BLaER1 (cell line): Measurements from ENCODE around the gene SLC9A8.

Experiments
- H3K27ac ChIP-seq: shearing (Covaris generic); formaldehyde crosslinking; 2 replicates; pipeline ENCODE4 v1.8.1; 2022
- H3K27me3 ChIP-seq: shearing (Covaris generic); formaldehyde crosslinking; 2 replicates; pipeline ENCODE4 v1.8.1; 2022
- H3K36me3 ChIP-seq: shearing (Covaris generic); formaldehyde crosslinking; 2 replicates; pipeline ENCODE4 v1.8.1; 2022
- H3K4me1 ChIP-seq: shearing (Covaris generic); formaldehyde crosslinking; 2 replicates; pipeline ENCODE4 v1.8.1; 2022
- H3K4me2 ChIP-seq: shearing (Covaris generic); formaldehyde crosslinking; 2 replicates; pipeline ENCODE4 v1.8.1; 2022
- H3K4me3 ChIP-seq: shearing (Covaris generic); formaldehyde crosslinking; 2 replicates; pipeline ENCODE4 v1.8.1; 2022
- H3K9ac ChIP-seq: shearing (Covaris generic); formaldehyde crosslinking; 2 replicates; pipeline ENCODE4 v1.8.1; 2022
- H3K9me3 ChIP-seq: shearing (Covaris generic); formaldehyde crosslinking; 2 replicates; pipeline ENCODE4 v1.8.1; 2022
- H4K20me1 ChIP-seq: shearing (Covaris generic); formaldehyde crosslinking; 2 replicates; pipeline ENCODE4 v1.8.1; 2022
- Cebpa-rat ChIP-seq: shearing (Covaris generic); IDR thresholded peaks from 2 replicates; pipeline ENCODE4 v1.8.1; 2022

SLC9A8 gene

DNA sequence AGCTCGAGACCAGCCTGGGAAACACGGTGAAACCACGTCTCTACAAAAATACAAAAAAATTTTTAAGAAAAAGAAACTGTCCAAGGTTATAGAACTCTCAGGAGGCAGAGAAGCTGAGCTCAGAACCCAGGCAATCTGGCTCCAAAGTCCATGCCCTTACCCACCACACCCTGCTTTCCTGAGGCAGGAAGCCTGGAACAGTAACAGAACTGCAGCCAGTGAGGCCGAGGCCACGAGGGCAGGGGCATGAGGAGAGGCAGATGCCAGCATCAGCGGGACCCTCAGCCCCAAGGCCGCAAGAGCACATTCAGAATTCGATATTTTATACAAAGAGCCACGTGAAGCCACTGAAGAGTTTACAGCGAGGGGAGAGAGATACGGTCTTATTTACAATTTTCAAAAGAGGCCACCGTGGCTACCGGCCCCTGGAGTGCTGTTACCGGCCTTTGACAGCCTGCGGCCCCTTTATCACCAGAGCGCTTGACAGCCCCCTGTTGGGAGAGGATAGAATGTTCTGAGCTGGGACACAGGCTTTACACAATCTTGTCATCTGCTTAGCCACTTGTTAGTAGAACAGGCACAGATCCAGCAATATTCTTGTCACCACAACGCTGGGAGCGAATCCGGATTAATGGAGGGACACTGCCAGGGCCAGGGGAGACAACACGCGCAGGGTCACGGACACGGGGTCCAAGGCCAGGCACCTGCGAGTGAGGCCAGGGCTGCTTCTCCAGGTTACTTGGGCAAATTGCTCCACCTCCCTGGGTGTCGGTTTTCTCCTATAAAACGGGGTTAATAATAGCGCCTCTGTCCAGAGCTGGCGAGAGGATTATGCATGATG is 97.1 kb downstream of the SLC9A8 start:
- no peak for TF ChIP-seq Cebpa-rat
- H3K4me3 ChIP-seq, result no peak overlapping the region

GRCh38 chr20:49910340-49910706 is 97.7 kb downstream of the SLC9A8 start:
- Histone ChIP-seq H3K9ac (no peak overlapping the region), H3K4me1 (peaks cover 17% of the 10 kb centered on the region), H3K4me2 (no peak overlapping the region), H3K27me3 (no peaks in the 10 kb centered on the region), H3K36me3 (peaks cover 72% of the 10 kb centered on the region), H3K9me3 (no peaks in the 10 kb centered on the region), H3K27ac (no peak overlapping the region), H4K20me1 (peaks cover 99% of the 10 kb centered on the region), H3K4me3 (no peak overlapping the region)
- no peak for TF ChIP-seq Cebpa-rat

More for the DNA sequence above, 97.1 kb downstream of the SLC9A8 start:
- no peaks in the 10 kb centered on the region for H3K27me3 ChIP-seq
- H4K20me1 ChIP-seq, result peaks cover 100% of the 10 kb centered on the region
- no peak overlapping the region for H3K27ac ChIP-seq
- H3K4me1 ChIP-seq, result peaks cover 15% of the 10 kb centered on the region
- H3K9ac ChIP-seq, result peak overlapping the region; percentile 29; the same call in 1 of the 2 replicates
- H3K9me3 ChIP-seq, result no peaks in the 10 kb centered on the region
- H3K4me2 ChIP-seq, result no peak overlapping the region
- peaks cover 78% of the 10 kb centered on the region for H3K36me3 ChIP-seq

DNA sequence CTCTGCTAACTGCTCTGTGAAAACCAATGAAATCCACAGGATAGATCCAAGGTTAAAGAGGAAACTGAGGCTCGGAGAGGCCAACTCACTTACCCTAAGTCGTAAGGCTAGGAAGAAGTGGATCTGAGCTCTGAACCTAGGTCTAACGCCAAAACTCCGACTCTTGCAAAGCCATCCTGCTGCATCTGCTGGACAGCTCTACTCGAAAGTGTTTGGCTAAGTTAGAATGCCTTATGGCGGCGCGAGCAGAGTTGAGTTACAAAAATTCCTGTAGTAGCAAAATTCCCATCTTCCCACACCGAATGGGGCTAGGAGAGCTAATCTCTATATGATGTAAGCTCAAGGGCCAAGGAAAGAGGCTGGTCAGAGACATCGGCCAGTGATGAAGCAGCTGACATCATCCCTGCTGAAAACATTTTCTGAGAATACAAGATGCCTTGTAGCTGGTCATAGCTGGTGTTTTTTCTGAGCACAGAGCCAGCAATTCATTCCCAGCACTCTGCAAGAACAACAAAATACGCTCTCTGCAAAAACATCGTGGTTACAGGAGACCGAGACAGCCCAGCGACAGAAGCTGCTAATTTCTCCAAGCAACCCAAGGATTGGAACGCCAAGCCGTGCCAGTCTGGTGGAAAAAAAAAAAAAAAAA is 100.9 kb downstream of the SLC9A8 start:
- H3K9me3 ChIP-seq, result no peaks in the 10 kb centered on the region
- peaks cover 25% of the 10 kb centered on the region for H3K4me1 ChIP-seq
- H4K20me1 ChIP-seq, result peaks cover 67% of the 10 kb centered on the region
- peaks cover 40% of the 10 kb centered on the region for H3K36me3 ChIP-seq
- H3K27ac ChIP-seq, result no peak overlapping the region
- no peak for TF ChIP-seq Cebpa-rat
- peak overlapping the region; percentile 99 for H3K4me2 ChIP-seq
- no peaks in the 10 kb centered on the region for H3K27me3 ChIP-seq
- H3K4me3 ChIP-seq, result no peak overlapping the region
- H3K9ac ChIP-seq, result 0 out of 2 replicates have a peak overlapping the region, but pooled peaks have one; percentile 17

- Histone ChIP-seq H3K9me3 (no peaks in the 10 kb centered on the region), H3K36me3 (peaks cover 30% of the 10 kb centered on the region), H3K4me3 (peak overlapping the region; percentile 98), H4K20me1 (peaks cover 57% of the 10 kb centered on the region), H3K27ac (peak overlapping the region; percentile 99), H3K4me2 (peak overlapping the region; percentile 99), H3K4me1 (peaks cover 25% of the 10 kb centered on the region), H3K9ac (peak overlapping the region; percentile 96), H3K27me3 (no peaks in the 10 kb centered on the region)
- no peak for TF ChIP-seq Cebpa-rat
These were observed 101.9 kb downstream of the SLC9A8 start for GRCh38 chr20:49914310-49915117.

DNA sequence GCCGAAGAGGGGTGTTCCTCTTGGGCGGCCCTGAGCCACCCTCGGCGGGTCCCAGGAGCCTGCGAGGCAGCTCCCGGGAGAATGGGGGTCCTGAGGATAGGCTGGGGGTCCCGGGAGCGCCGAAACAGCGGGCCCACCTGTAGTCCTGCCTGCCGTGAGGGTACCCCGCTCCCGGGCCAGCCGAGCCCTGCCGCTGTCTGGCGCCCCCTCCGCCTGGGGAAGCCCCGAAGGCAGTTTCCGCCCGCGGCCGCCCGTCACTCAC is 102.4 kb downstream of the SLC9A8 start:
- Histone ChIP-seq H3K4me2 (peak overlapping the region; percentile 99), H3K4me1 (peaks cover 25% of the 10 kb centered on the region), H3K4me3 (peak overlapping the region; percentile 98), H3K9ac (peak overlapping the region; percentile 96), H3K27me3 (no peaks in the 10 kb centered on the region), H4K20me1 (peaks cover 52% of the 10 kb centered on the region), H3K9me3 (no peaks in the 10 kb centered on the region), H3K36me3 (peaks cover 25% of the 10 kb centered on the region), H3K27ac (peak overlapping the region; percentile 99)
- TF ChIP-seq Cebpa-rat, result no peak

GRCh38 chr20:49915380-49916145 is 102.9 kb downstream of the SLC9A8 start, which contains the start of gene SPATA2:
Gene SPATA2, minus strand, starts transcription at chr20:49915529. Its CDS starts 7,039 bp downstream, at chr20:49908490.
- H3K4me3 ChIP-seq, result peak within 1 kb of the TSS; percentile 98
- TF ChIP-seq Cebpa-rat, result no peak
- no peaks in the 10 kb centered on the region for H3K9me3 ChIP-seq
- H3K4me2 ChIP-seq, result peak within 1 kb of the TSS; percentile 99
- peaks cover 20% of the 10 kb centered on the region for H3K36me3 ChIP-seq
- peaks cover 47% of the 10 kb centered on the region for H4K20me1 ChIP-seq
- no peaks in the 10 kb centered on the region for H3K27me3 ChIP-seq
- peak within 1 kb of the TSS; percentile 99 for H3K27ac ChIP-seq
- peaks cover 25% of the 10 kb centered on the region for H3K4me1 ChIP-seq
- peak within 1 kb of the TSS; percentile 96 for H3K9ac ChIP-seq

- peak overlapping the region; percentile 96; the same call in 1 of the 2 replicates for H3K9ac ChIP-seq
- peak overlapping the region; percentile 99 for H3K4me2 ChIP-seq
- H3K36me3 ChIP-seq, result peaks cover 13% of the 10 kb centered on the region
- peaks cover 38% of the 10 kb centered on the region for H4K20me1 ChIP-seq
- H3K9me3 ChIP-seq, result no peaks in the 10 kb centered on the region
- peak overlapping the region; percentile 98 for H3K4me3 ChIP-seq
- peak overlapping the region; percentile 99; the same call in 1 of the 2 replicates for H3K27ac ChIP-seq
- peaks cover 25% of the 10 kb centered on the region for H3K4me1 ChIP-seq
- TF ChIP-seq Cebpa-rat, result no peak
- H3K27me3 ChIP-seq, result no peaks in the 10 kb centered on the region
These were observed 103.7 kb downstream of the SLC9A8 start for GRCh38 chr20:49916146-49917002.

GRCh38 chr20:49918446-49918845 is 105.8 kb downstream of the SLC9A8 start:
- Histone ChIP-seq H3K4me3 (no peak overlapping the region), H3K9ac (no peak overlapping the region), H3K4me2 (no peak overlapping the region), H3K4me1 (peaks cover 22% of the 10 kb centered on the region), H3K36me3 (no peaks in the 10 kb centered on the region), H4K20me1 (peaks cover 18% of the 10 kb centered on the region), H3K27me3 (no peaks in the 10 kb centered on the region), H3K27ac (no peak overlapping the region), H3K9me3 (no peaks in the 10 kb centered on the region)
- TF ChIP-seq Cebpa-rat, result no peak
